ENCODE results near the gene TMEM266.

The TMEM266 gene

DNA sequence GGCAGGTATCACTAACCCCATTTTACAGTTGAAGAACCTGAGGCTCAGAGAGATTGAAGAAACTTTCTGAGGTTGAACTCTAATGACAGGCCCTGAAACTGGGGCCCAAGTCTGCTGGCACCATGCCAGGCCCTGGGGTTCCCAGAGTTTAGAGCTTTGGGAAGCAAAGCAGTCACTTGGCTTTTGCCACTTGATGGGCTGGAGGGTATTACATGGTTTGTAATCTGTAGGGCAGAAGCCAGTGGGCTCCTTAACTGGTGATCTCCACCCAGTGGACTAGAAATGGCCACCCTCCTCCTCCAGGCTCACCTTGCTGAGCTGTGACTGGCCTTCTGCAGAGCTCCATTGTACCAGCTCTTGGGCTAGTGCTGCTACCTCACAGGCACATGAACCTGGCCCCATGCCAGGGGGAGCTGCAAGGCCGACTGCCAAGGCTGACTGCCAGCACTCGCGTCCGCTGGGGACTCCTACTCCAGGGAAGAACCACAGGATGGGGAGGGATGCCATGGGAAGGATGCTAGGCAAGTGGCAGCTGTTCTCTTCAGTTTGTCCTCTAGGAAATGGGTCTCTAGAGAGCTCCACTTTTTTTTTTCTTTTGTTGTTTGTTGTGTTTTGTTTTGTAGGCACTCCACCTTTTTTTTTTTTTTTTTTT lies 146.7 kb downstream of the TMEM266 start:
- DNase-seq: peak; percentile 50

DNA sequence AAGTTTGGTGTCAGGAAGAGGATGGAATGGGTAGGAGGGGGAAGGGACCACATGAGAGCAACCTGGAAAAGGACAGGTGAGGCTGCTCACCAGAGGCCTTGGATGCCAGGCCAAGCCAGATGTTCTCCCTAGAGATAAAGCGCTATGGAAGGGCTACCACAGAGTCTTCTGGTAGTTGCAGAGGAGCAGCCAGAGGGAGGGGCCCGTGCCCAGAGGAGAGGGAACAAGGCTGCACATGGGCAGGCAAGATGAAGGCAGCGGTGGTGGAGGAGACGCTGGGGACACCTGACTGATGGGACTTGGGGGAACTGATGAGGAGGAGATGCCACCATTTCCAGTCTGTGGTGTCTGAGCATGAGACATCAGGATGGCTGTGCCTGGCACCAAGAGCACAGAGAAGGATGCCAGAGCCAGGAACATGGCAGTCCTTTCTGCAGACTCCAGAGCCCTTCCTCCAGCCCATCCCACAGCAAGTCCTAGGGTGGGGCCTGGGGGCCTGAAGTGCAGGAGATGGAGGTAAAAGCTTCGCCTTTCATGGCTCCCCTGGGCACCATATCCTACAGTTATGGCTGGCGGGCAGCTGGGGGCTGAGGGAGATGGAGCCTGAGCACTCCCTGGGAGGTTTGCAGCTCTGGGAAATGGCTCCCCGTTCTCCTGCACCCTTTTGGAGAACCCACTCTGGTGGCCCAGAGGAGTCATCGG lies 148.4 kb downstream of the TMEM266 start:
- no peak for DNase-seq

GRCh38 chr15:76208786-76209424 lies 149.1 kb downstream of the TMEM266 start:
- DNase-seq: peak; percentile 22

GRCh38 chr15:76209523-76209922 lies 149.7 kb downstream of the TMEM266 start:
- peak; percentile 44 for DNase-seq

GRCh38 chr15:76209942-76210341 lies 150.2 kb downstream of the TMEM266 start:
- peak; percentile 45 for DNase-seq

DNA sequence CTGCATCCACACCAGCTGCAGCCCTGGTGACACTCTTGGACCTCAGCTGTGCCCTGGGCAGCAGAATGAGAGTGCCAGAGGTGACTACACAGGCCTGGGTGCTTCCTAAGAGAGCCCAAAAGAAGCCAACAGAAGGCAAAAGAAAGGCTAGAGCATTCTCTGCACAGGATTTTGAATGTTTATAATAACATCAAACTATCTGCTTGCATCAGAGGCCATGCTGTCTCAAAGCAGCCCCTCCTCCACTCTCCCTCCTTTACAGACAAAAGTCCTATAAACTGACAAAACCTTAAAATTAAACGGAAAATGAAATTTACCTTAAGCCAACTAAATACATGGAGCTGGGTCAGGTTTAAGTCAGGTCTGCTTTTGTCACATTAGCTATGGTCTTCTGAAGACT lies 155.8 kb downstream of the TMEM266 start:
- DNase-seq: no peak

DNA sequence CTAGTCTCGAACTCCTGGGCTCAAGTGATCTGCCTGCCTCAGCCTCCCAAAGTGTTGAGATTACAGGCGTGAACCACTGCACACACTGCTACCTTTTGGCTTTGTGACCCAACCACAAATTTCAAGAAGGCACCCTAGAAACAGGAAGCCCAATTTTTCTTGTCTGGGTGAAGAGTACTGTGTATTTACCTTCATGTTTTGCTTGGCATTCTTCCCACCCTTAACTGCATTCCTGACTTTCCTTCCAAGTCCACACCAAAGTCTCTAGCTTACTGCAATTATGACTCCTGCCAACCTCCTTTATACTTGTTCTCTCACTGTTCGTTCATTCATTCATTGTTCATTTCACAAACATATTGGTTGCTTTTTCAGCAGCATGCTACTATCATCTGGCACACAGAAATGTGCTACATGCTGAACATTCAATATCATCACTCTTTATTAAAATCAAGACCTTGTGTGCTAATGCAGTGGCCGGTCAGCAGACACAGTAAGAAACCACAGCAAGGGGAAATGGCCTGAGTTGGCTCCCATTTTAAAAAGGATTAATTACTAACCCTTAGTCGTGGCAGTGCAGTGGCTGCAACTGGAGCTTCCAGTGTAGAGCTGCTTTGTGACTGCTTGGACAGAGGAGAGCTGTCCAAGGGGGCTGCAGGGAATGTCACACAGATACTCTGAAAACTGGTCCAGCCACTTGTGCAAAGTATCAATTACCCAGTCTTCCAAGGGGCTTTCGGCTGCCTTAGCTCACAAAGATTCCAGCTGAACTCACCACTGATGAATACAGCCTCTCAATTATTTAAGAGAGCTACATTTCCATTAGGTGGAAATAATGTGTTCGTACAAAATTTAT lies 157.5 kb downstream of the TMEM266 start:
- DNase-seq: no peak

- DNase-seq: no peak
Measured at GRCh38 chr15:76217882-76218217, 158.1 kb downstream of the TMEM266 start.

DNA sequence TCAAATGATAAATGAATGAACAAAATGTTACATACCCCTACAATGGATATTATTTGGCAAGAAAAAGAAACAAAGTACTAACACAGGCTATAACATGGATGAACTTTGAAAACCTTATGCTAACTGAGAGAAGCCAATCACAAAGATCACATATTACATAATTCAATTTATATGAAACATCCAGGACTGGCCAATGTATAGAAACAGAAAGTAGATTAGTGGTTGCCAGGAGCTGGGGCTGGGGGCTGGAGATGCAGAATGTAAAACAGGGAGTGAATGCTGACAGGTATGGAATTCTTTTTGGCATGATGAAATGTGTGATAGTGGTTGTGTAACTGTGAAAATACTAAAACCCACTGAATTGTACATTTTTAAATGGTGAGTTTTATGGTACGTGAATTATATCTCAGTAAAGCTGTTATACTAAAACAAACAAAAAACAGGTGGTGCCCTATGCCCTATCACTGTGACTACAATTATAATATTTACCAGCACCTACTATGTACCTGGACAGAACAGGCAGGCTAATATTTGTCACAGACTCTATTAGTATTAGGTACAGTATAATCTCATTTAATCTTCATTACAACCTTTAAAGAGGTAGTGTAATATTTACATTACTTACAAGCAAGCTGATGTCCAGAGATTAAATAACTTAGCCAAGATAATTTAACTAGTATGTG lies 161.4 kb downstream of the TMEM266 start:
- DNase-seq: no peak

DNA sequence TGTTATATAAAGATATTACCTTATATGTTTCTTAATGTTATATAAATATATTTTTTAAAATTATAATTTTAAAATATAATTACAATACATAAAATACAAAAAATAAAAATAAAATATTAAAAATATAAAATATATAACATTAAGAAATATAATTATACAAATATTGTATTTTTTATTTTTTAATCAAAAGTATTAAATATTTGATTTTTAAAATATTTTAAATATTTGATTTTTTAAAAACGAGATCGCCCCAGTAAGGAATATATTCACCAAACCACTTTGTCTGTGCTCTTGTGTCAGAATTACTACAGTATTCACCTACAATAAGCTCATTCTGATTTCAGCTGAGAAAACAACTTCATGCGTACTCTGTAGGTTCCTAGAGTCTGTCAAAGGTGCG lies 162.4 kb downstream of the TMEM266 start:
- DNase-seq: no peak

- no peak for DNase-seq
Measured at GRCh38 chr15:76223521-76223920, 163.7 kb downstream of the TMEM266 start.

DNA sequence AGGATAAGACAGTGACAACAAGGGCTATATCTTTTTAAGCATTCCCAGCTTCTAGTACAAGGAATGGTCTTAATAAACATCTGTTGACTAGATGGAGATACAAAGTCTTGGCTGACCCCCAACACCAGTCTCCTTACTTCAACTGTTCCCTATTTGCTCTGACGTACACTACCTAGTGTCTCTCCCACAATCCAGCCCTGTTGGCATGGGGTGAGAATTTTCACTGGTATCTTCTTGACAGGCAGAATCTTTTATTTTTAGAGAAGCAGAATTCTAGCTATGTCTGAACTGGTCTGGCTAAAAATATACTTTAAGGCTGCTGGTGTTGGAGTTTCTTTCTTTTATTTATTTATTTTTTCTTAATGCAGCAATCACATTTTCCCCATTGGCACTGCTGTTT lies 169.5 kb downstream of the TMEM266 start:
- DNase-seq: no peak

DNA sequence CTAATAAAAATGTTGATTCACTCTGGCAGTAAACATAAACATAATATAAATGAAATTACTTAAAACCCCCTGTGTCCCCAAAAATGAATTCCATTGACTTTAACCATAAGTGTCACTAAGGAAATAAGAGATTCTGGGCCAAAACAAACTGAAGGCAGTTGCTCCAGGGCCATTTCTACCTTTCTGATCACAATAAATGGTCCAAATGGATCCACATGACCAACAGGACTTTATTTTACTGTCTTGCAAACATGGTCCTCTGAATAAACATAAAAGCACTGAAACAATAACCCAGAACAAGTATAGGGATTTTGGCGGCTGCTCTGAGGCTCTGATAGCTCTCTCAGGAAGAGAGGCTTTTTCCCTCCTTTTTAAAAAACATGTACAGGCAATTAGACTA lies 174.1 kb downstream of the TMEM266 start:
- no peak for DNase-seq

DNA sequence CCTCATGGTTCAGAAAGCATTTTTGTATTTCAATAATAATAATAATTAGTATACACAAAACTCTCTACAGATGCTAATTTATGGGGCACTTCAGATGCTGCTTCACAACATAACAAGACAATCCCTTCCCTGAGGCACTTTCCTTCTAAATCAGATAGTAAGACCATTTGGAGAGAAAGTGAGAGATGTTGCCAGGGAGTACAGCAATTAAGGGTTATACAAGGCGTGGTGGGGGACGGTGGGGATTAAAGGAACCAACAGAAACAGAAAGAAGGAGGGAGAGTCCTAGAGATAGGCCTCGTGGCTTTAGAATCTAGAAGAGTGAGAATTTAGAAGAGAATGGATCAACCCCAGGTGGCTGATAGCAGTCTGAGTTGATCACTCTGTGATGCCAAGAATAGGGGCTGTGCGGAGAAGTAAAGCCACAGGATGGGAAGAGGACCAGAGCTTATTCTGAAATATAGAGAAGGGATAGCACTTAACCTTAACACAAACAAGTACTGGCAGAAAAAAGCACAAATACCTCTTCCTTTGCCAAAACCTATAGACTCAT lies 174.6 kb downstream of the TMEM266 start:
- no peak for DNase-seq

DNA sequence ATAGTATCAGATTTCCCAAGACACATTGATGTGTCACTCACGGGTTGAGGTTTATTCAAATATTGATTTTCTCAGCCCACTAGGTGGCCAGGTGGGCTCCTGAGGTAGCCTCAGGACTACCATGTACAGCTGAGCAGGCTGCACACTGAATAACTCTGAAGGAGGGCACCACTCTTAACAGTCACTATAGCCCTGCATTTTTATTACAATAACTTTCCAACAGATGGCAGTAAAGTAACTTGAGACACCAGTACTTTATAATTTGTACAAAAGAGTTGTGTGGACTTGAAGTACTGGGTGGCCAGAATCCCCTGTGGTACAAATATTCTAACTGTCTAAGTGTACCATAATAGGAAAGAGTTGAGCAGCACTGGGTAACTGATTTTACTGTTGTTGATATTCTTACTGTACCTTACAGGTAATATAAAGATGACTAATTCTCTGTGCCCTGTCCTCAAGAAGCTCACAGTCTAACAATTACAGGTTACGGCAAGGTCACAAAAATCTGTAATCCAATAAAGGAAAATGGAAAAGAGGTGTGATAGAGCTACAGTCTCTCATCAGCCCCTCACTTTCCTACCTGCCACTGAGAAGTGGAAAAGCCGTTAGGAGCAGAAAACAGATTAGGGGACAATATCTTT lies 175.5 kb downstream of the TMEM266 start:
- no peak for DNase-seq

GRCh38 chr15:76236350-76236749 lies 176.6 kb downstream of the TMEM266 start:
- DNase-seq: no peak

DNA sequence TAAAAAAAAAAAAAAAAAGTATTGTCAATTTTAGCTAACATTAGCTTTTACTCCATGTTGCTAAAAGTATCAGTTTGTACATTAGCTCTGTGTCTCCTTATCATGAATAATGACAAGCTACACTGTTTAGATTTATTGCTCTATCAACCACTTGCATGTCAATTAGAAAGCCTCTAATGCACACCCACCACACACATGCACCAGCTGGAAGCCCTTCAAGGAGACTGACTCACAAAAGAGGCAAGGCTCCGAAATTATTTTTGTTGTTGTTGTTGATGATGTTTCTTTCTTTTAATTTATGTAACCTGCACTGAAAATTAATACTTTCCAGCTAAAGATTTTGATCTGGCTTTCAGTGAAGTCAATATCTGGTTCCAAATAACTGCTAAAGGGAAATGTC lies 180.0 kb downstream of the TMEM266 start:
- DNase-seq: no peak

GRCh38 chr15:76245072-76245610 lies 185.4 kb downstream of the TMEM266 start:
- no peak for DNase-seq

- no peak for DNase-seq
Measured at GRCh38 chr15:76251717-76252116, 191.9 kb downstream of the TMEM266 start.

DNA sequence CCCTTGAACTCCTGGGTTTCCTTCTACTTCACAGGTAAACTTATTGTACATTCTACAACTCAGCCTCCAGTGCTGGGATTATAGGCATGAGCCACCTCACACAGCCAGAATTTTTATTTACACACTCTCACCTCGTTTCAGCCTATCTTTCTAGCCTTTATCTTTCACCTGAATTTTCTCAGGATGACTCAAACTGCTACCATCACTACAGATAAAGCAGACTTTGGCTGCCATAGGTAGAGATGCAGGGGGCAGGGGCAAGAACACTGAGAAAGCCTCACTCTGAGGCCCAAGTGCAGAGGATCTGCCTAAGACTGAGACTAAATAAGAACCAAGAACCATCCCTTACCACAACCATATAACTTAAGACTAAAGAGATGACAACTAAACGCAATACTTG lies 192.5 kb downstream of the TMEM266 start:
- no peak for DNase-seq

DNA sequence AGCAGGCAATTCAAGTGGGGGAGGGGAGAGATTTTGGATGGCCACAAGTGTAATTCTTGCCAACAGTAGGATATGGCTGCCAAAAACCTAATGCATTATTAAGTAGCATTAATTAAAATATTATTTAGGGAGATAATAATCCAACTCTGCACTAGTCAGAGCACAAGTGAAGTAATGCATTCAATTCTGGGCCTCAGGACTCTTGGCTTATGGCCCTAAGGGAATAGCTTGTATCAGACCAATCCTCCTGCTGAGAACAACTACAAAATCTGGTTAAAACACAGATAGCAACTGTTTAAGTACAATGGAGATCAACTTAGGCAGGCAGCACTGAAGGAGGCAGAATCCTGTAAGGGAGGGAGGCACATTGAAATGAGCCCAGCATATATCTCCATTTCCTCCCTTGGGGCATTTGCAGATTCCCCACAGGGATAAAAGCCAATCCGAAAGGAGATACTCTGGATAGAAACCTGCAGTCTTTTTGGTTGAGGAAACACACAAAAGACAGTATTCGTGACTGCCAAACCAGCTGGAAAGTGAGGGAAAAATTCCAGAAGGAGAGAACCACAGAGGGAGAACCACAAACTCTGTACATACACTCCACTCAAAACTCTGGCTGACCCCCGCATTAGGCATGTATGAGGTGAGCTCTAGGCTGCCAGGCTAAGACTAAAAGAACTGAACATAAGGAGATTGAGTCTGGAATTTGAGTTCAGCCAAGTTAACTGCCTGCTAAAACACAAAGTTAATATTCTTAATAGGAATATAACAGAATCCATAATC lies 194.1 kb downstream of the TMEM266 start:
- no peak for DNase-seq
